HEK293 (cell line): ENCODE data around the gene HOGA1.

ENCODE experiments used
- HOXA7 ChIP-seq: sonication (generic); formaldehyde crosslinking; IDR thresholded peaks from 2 replicates; pipeline ENCODE4 v1.8.1; 2022; ENCODE audit warnings: missing genetic modification reagents, borderline replicate concordance
- HOXD13 ChIP-seq: sonication (generic); formaldehyde crosslinking; IDR thresholded peaks from 2 replicates; pipeline ENCODE4 v1.8.0; 2022; ENCODE audit warnings: missing genetic modification reagents, borderline replicate concordance
- OVOL3 ChIP-seq: fragments of 450-650 bp; formaldehyde crosslinking; IDR thresholded peaks from 2 replicates; pipeline ENCODE4 v1.5.1; 2016; ENCODE audit warnings: missing biosample characterization, missing genetic modification characterization
- SCRT1 ChIP-seq: fragments of 450-650 bp; formaldehyde crosslinking; IDR thresholded peaks from 2 replicates; pipeline ENCODE4 v1.5.1; 2016; ENCODE audit warnings: missing biosample characterization, missing genetic modification characterization, borderline replicate concordance
- WT1 ChIP-seq: fragments of 450-650 bp; formaldehyde crosslinking; IDR thresholded peaks from 2 replicates; pipeline ENCODE4 v1.5.1; 2016; ENCODE audit warnings: missing biosample characterization, missing genetic modification characterization
- ZFP37 ChIP-seq: fragments of 450-650 bp; formaldehyde crosslinking; IDR thresholded peaks from 2 replicates; pipeline ENCODE4 v1.5.1; 2016; ENCODE audit warnings: missing biosample characterization, missing genetic modification characterization
- ZFP41 ChIP-seq: fragments of 450-650 bp; formaldehyde crosslinking; IDR thresholded peaks from 2 replicates; pipeline ENCODE4 v1.5.1; 2016; ENCODE audit warnings: missing biosample characterization, missing genetic modification characterization, borderline replicate concordance
- ZNF140 ChIP-seq: fragments of 450-650 bp; formaldehyde crosslinking; IDR thresholded peaks from 2 replicates; pipeline ENCODE4 v1.5.1; 2016; ENCODE audit warnings: missing biosample characterization, missing genetic modification characterization
- ZNF146 ChIP-seq: fragments of 450-650 bp; formaldehyde crosslinking; IDR thresholded peaks from 2 replicates; pipeline ENCODE4 v1.5.1; 2016; ENCODE audit warnings: missing biosample characterization, missing genetic modification characterization
- ZNF16 ChIP-seq: fragments of 450-650 bp; formaldehyde crosslinking; IDR thresholded peaks from 2 replicates; pipeline ENCODE4 v1.5.1; 2016; ENCODE audit warnings: low read depth, missing biosample characterization, missing genetic modification characterization
- ZNF223 ChIP-seq: fragments of 450-650 bp; formaldehyde crosslinking; IDR thresholded peaks from 2 replicates; pipeline ENCODE4 v1.5.1; 2016; ENCODE audit warnings: missing biosample characterization, missing genetic modification characterization
- ZNF24 ChIP-seq: fragments of 450-650 bp; formaldehyde crosslinking; IDR thresholded peaks from 2 replicates; pipeline ENCODE4 v1.5.1; 2016; ENCODE audit warnings: missing biosample characterization, missing genetic modification characterization
- ZNF248 ChIP-seq: fragments of 450-650 bp; formaldehyde crosslinking; IDR thresholded peaks from 2 replicates; pipeline ENCODE4 v1.5.1; 2017; ENCODE audit warnings: missing biosample characterization, missing genetic modification characterization
- ZNF366 ChIP-seq: fragments of 450-650 bp; formaldehyde crosslinking; conservative IDR thresholded peaks from 2 replicates; pipeline ENCODE4 v1.5.1; 2016; ENCODE audit warnings: missing biosample characterization, missing genetic modification characterization
- ZNF394 ChIP-seq: fragments of 450-650 bp; formaldehyde crosslinking; IDR thresholded peaks from 2 replicates; pipeline ENCODE4 v1.5.1; 2016; ENCODE audit warnings: missing biosample characterization, missing genetic modification characterization, mild to moderate bottlenecking, moderate library complexity, borderline replicate concordance
- ZNF423 ChIP-seq: fragments of 450-650 bp; formaldehyde crosslinking; IDR thresholded peaks from 2 replicates; pipeline ENCODE4 v1.5.1; 2016; ENCODE audit warnings: missing biosample characterization, missing genetic modification characterization
- ZNF830 ChIP-seq: fragments of 450-650 bp; IDR thresholded peaks from 2 replicates; pipeline ENCODE4 v1.5.0; 2018; ENCODE audit warnings: missing biosample characterization, missing genetic modification characterization, low read depth, mild to moderate bottlenecking, moderate library complexity
- TF ChIP-seq, protein P1 (sequence below): fragments of 450-650 bp; formaldehyde crosslinking; IDR thresholded peaks from 2 replicates; pipeline ENCODE4 v1.5.1; 2016; ENCODE audit warnings: missing biosample characterization, missing genetic modification characterization
- TF ChIP-seq, protein P2 (sequence below): fragments of 450-650 bp; formaldehyde crosslinking; IDR thresholded peaks from 2 replicates; pipeline ENCODE4 v1.5.1; 2016; ENCODE audit warnings: missing biosample characterization, missing genetic modification characterization
- TF ChIP-seq, protein P3 (sequence below): fragments of 450-650 bp; formaldehyde crosslinking; IDR thresholded peaks from 2 replicates; pipeline ENCODE4 v1.5.0; 2017; ENCODE audit warnings: missing biosample characterization, missing genetic modification characterization, borderline replicate concordance
- TF ChIP-seq, protein P4 (sequence below): fragments of 450-650 bp; formaldehyde crosslinking; IDR thresholded peaks from 2 replicates; pipeline ENCODE4 v1.5.1; 2016; ENCODE audit warnings: missing biosample characterization, missing genetic modification characterization
- TF ChIP-seq, protein P5 (sequence below): fragments of 450-650 bp; formaldehyde crosslinking; IDR thresholded peaks from 2 replicates; pipeline ENCODE4 v1.5.1; 2016; ENCODE audit warnings: missing biosample characterization, missing genetic modification characterization
- TF ChIP-seq, protein P6 (sequence below): fragments of 450-650 bp; IDR thresholded peaks from 2 replicates; pipeline ENCODE4 v1.5.1; 2018; ENCODE audit warnings: missing biosample characterization, missing genetic modification characterization
- TF ChIP-seq, protein P7 (sequence below): fragments of 450-650 bp; formaldehyde crosslinking; IDR thresholded peaks from 2 replicates; pipeline ENCODE4 v1.5.1; 2016; ENCODE audit warnings: missing biosample characterization, missing genetic modification characterization
- TF ChIP-seq, protein P8 (sequence below): fragments of 450-650 bp; formaldehyde crosslinking; IDR thresholded peaks from 2 replicates; pipeline ENCODE4 v1.5.1; 2016; ENCODE audit warnings: missing biosample characterization, missing genetic modification characterization, borderline replicate concordance

Gene HOGA1

DNA sequence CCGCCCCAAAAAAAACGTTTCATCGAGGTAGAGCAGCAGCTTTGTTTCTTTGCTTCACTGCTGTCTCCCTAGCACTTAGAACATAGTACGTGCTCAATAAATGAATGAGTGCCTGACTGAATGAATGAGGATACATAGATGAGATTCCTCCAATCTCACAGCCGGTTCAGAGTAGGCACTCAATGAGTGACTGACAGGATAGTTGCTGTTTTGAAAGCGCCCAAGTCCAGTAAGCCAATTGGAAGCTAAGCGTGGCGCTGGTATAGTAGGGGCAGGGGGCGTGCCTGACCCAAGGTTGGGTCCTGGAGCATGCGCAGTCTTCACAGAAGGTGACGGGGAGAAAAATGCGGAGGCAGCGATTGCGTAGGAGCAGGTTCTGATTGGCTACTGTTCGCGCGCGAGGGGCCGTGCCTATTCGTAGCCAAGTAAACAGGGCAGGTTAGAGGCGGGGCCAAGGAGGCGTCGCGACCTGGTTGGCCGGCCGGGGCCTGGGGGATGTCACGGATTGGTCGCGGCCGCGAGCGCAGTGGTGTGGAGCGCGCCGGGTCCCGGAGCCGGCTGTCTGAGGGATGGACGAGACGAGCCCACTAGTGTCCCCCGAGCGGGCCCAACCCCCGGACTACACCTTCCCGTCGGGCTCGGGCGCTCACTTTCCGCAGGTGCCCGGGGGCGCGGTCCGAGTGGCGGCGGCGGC is 56.1 kb downstream of the HOGA1 start, which contains the start of gene PI4K2A (continued):
- TF ChIP-seq, protein P1, sequence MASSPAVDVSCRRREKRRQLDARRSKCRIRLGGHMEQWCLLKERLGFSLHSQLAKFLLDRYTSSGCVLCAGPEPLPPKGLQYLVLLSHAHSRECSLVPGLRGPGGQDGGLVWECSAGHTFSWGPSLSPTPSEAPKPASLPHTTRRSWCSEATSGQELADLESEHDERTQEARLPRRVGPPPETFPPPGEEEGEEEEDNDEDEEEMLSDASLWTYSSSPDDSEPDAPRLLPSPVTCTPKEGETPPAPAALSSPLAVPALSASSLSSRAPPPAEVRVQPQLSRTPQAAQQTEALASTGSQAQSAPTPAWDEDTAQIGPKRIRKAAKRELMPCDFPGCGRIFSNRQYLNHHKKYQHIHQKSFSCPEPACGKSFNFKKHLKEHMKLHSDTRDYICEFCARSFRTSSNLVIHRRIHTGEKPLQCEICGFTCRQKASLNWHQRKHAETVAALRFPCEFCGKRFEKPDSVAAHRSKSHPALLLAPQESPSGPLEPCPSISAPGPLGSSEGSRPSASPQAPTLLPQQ: no peak
- TF ChIP-seq, protein P2, sequence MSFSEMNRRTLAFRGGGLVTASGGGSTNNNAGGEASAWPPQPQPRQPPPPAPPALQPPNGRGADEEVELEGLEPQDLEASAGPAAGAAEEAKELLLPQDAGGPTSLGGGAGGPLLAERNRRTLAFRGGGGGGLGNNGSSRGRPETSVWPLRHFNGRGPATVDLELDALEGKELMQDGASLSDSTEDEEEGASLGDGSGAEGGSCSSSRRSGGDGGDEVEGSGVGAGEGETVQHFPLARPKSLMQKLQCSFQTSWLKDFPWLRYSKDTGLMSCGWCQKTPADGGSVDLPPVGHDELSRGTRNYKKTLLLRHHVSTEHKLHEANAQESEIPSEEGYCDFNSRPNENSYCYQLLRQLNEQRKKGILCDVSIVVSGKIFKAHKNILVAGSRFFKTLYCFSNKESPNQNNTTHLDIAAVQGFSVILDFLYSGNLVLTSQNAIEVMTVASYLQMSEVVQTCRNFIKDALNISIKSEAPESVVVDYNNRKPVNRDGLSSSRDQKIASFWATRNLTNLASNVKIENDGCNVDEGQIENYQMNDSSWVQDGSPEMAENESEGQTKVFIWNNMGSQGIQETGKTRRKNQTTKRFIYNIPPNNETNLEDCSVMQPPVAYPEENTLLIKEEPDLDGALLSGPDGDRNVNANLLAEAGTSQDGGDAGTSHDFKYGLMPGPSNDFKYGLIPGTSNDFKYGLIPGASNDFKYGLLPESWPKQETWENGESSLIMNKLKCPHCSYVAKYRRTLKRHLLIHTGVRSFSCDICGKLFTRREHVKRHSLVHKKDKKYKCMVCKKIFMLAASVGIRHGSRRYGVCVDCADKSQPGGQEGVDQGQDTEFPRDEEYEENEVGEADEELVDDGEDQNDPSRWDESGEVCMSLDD: no peak
- TF ChIP-seq WT1 (tag by site-specific recombination) (no peak), HOXD13 (CRISPR knock-in tag) (no peak), OVOL3 (tag by site-specific recombination) (no peak), ZNF146 (tag by site-specific recombination) (no peak), ZNF24 (peak; percentile 96), SCRT1 (tag by site-specific recombination) (no peak), ZNF223 (no peak), ZFP37 (tag by site-specific recombination) (no peak), ZFP41 (no peak), HOXA7 (CRISPR knock-in tag) (no peak), ZNF366 (tag by site-specific recombination) (no peak), ZNF830 (no peak), ZNF394 (tag by site-specific recombination) (no peak), ZNF248 (tag by site-specific recombination) (no peak), ZNF423 (tag by site-specific recombination) (no peak), ZNF16 (no peak), ZNF140 (tag by site-specific recombination) (no peak)
- TF ChIP-seq, protein P3, sequence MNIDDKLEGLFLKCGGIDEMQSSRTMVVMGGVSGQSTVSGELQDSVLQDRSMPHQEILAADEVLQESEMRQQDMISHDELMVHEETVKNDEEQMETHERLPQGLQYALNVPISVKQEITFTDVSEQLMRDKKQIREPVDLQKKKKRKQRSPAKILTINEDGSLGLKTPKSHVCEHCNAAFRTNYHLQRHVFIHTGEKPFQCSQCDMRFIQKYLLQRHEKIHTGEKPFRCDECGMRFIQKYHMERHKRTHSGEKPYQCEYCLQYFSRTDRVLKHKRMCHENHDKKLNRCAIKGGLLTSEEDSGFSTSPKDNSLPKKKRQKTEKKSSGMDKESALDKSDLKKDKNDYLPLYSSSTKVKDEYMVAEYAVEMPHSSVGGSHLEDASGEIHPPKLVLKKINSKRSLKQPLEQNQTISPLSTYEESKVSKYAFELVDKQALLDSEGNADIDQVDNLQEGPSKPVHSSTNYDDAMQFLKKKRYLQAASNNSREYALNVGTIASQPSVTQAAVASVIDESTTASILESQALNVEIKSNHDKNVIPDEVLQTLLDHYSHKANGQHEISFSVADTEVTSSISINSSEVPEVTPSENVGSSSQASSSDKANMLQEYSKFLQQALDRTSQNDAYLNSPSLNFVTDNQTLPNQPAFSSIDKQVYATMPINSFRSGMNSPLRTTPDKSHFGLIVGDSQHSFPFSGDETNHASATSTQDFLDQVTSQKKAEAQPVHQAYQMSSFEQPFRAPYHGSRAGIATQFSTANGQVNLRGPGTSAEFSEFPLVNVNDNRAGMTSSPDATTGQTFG: no peak
- TF ChIP-seq, protein P4, sequence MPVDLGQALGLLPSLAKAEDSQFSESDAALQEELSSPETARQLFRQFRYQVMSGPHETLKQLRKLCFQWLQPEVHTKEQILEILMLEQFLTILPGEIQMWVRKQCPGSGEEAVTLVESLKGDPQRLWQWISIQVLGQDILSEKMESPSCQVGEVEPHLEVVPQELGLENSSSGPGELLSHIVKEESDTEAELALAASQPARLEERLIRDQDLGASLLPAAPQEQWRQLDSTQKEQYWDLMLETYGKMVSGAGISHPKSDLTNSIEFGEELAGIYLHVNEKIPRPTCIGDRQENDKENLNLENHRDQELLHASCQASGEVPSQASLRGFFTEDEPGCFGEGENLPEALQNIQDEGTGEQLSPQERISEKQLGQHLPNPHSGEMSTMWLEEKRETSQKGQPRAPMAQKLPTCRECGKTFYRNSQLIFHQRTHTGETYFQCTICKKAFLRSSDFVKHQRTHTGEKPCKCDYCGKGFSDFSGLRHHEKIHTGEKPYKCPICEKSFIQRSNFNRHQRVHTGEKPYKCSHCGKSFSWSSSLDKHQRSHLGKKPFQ: no peak
- TF ChIP-seq, protein P5, sequence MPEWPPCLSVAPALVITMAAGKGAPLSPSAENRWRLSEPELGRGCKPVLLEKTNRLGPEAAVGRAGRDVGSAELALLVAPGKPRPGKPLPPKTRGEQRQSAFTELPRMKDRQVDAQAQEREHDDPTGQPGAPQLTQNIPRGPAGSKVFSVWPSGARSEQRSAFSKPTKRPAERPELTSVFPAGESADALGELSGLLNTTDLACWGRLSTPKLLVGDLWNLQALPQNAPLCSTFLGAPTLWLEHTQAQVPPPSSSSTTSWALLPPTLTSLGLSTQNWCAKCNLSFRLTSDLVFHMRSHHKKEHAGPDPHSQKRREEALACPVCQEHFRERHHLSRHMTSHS (tag by site-specific recombination): no peak
- TF ChIP-seq, protein P6, sequence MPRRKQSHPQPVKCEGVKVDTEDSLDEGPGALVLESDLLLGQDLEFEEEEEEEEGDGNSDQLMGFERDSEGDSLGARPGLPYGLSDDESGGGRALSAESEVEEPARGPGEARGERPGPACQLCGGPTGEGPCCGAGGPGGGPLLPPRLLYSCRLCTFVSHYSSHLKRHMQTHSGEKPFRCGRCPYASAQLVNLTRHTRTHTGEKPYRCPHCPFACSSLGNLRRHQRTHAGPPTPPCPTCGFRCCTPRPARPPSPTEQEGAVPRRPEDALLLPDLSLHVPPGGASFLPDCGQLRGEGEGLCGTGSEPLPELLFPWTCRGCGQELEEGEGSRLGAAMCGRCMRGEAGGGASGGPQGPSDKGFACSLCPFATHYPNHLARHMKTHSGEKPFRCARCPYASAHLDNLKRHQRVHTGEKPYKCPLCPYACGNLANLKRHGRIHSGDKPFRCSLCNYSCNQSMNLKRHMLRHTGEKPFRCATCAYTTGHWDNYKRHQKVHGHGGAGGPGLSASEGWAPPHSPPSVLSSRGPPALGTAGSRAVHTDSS (tag by site-specific recombination): no peak
- TF ChIP-seq, protein P7, sequence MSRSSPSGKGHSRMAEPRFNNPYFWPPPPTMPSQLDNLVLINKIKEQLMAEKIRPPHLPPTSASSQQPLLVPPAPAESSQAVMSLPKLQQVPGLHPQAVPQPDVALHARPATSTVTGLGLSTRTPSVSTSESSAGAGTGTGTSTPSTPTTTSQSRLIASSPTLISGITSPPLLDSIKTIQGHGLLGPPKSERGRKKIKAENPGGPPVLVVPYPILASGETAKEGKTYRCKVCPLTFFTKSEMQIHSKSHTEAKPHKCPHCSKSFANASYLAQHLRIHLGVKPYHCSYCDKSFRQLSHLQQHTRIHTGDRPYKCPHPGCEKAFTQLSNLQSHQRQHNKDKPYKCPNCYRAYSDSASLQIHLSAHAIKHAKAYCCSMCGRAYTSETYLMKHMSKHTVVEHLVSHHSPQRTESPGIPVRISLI (tag by site-specific recombination): no peak
- TF ChIP-seq, protein P8, sequence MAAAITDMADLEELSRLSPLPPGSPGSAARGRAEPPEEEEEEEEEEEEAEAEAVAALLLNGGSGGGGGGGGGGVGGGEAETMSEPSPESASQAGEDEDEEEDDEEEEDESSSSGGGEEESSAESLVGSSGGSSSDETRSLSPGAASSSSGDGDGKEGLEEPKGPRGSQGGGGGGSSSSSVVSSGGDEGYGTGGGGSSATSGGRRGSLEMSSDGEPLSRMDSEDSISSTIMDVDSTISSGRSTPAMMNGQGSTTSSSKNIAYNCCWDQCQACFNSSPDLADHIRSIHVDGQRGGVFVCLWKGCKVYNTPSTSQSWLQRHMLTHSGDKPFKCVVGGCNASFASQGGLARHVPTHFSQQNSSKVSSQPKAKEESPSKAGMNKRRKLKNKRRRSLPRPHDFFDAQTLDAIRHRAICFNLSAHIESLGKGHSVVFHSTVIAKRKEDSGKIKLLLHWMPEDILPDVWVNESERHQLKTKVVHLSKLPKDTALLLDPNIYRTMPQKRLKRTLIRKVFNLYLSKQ (tag by site-specific recombination): no peak
